Thymus (tissue), 11 donors: ENCODE data around the gene AKAP8L. TPM values are rescaled to one million over a fixed set of nuclear protein-coding genes. Genes with fewer than 3 reads are reported as not detected.
A peak's percentile ranks its signal among the peaks of the same experiment; 100 is the strongest.
"Not testable (repeated sequence)": the region's sequence is repeated elsewhere in the genome, so short reads cannot be mapped to it uniquely, and the experiment has no call there.

Experiments
- DNase-seq, 9 donors: peaks; one replicate each; pipeline ENCODE4 v3.0.0-alpha.2; 2013; ENCODE audit warnings: low spot score in 9 of 9, low read depth in 6 of 9, missing footprints in 1 of 9
- H3K27ac ChIP-seq, 2 donors: one replicate each; pipeline ENCODE4 v1.5.1; 2013; ENCODE audit warnings: control low read depth in 1 of 2, low read depth in 1 of 2, low read length in 1 of 2, mild to moderate bottlenecking in 1 of 2, moderate library complexity in 1 of 2
- H3K27me3 ChIP-seq, 2 donors: one replicate each; pipeline ENCODE4 v1.5.1; 2013; ENCODE audit warnings: low read length in 1 of 2; ENCODE audit not compliant: control insufficient read depth in 2 of 2, insufficient read depth in 1 of 2
- H3K36me3 ChIP-seq, 2 donors: one replicate each; pipeline ENCODE4 v1.5.1; 2013; ENCODE audit warnings: low read length in 1 of 2, mild to moderate bottlenecking in 1 of 2, moderate library complexity in 1 of 2; ENCODE audit not compliant: control insufficient read depth in 2 of 2, insufficient read depth in 2 of 2
- H3K4me1 ChIP-seq, 2 donors: one replicate each; pipeline ENCODE4 v1.5.1; 2013; ENCODE audit warnings: low read length in 2 of 2; ENCODE audit not compliant: control insufficient read depth in 2 of 2, insufficient read depth in 2 of 2
- H3K4me3 ChIP-seq, 2 donors: one replicate each; pipeline ENCODE4 v1.5.1; 2013; ENCODE audit warnings: low read length in 2 of 2, control low read depth in 1 of 2, mild to moderate bottlenecking in 1 of 2
- H3K9me3 ChIP-seq, 2 donors: one replicate each; pipeline ENCODE4 v1.5.1; 2013; ENCODE audit warnings: low read length in 1 of 2, mild to moderate bottlenecking in 1 of 2; ENCODE audit not compliant: control insufficient read depth in 2 of 2, insufficient read depth in 1 of 2
- WGBS: extraction: QIAGEN DNeasy Blood & Tissue Kit; methylation state at CpG from one replicate; pipeline ENCODE4 v1.1.7; 2013; 5-methylcytosine and 5-hydroxymethylcytosine counted together
- polyA plus RNA-seq: library from polyadenylated mRNA; stranded (reverse); fragments of 200-250 nt; gene quantifications from one replicate; pipeline ENCODE4 v1.2.3, GENCODE V29; 2013
- total RNA-seq: library from RNA; stranded (reverse); fragments of 120-200 nt; gene quantifications from one replicate; pipeline ENCODE4 v1.2.4, GENCODE V29; 2013
- donor health status: healthy.

AKAP8L gene
- total and polyA plus RNA-seq, 2 donors, result 64.1 to 128 TPM

GRCh38 chr19:15337202-15337601 lies 81.6 kb downstream of the AKAP8L start:
- no peaks in the 10 kb centered on the region for H3K36me3 ChIP-seq
- H3K4me3 ChIP-seq, result no peak overlapping the region
- 96% methylated on average over 8 of the region's 8 CpGs for WGBS
- no peaks in the 10 kb centered on the region for H3K9me3 ChIP-seq
- no peak for DNase-seq
- H3K27me3 ChIP-seq, result no peaks in the 10 kb centered on the region
- H3K4me1 ChIP-seq, result peaks cover 4 to 12% of the 10 kb centered on the region in 2 donors
- H3K27ac ChIP-seq, result no peak overlapping the region

GRCh38 chr19:15335992-15336391 lies 82.8 kb downstream of the AKAP8L start:
- WGBS, result 90% methylated on average over 7 of the region's 7 CpGs
- H3K36me3 ChIP-seq, H3K27ac ChIP-seq, H3K27me3 ChIP-seq, H3K9me3 ChIP-seq, DNase-seq, H3K4me3 ChIP-seq: not testable (repeated sequence)
- peaks cover 4 to 14% of the 10 kb centered on the region in 2 donors for H3K4me1 ChIP-seq

GRCh38 chr19:15332311-15332996 lies 86.3 kb downstream of the AKAP8L start, which contains the start of gene BRD4:
TSS of gene BRD4 (minus strand) at chr19:15332539. CDS start at chr19:15273099, 59,440 bp downstream.
- Histone ChIP-seq H3K27me3 (no peaks in the 10 kb centered on the region), H3K9me3 (no peaks in the 10 kb centered on the region), H3K4me1 (peaks cover 11 to 30% of the 10 kb centered on the region in 2 donors), H3K27ac (peak within 1 kb of the TSS; percentile 80 to 98), H3K4me3 (peak within 1 kb of the TSS; percentile 94 to 100), H3K36me3 (peaks cover 0 to 2% of the 10 kb centered on the region in 2 donors)
- WGBS, result 4% methylated on average over 81 of the region's 81 CpGs
- DNase-seq, result peak in 5 of 9 donors; percentile 57 to 82 (median 70)

GRCh38 chr19:15331419-15332310 lies 87.1 kb downstream of the AKAP8L start:
- DNase-seq, result peak in 5 of 9 donors; percentile 34 to 67 (median 49)
- peaks cover 11 to 31% of the 10 kb centered on the region in 2 donors for H3K4me1 ChIP-seq
- WGBS, result under 1% methylated on average over 122 of the region's 122 CpGs

GRCh38 chr19:15330801-15331418 lies 87.9 kb downstream of the AKAP8L start:
- H3K9me3 ChIP-seq, result no peaks in the 10 kb centered on the region
- DNase-seq, result peak in 3 of 9 donors; percentile 27 to 65 (median 37)
- no peaks in the 10 kb centered on the region for H3K27me3 ChIP-seq
- peaks cover 11 to 35% of the 10 kb centered on the region in 2 donors for H3K4me1 ChIP-seq
- H3K36me3 ChIP-seq, result peaks cover 0 to 2% of the 10 kb centered on the region in 2 donors
- 10% methylated on average over 17 of the region's 17 CpGs for WGBS
- peak overlapping the region; percentile 80 to 84 for H3K27ac ChIP-seq
- H3K4me3 ChIP-seq, result peak overlapping the region; percentile 94 to 100

More at GRCh38 chr19:15331419-15332310, 87.1 kb downstream of the AKAP8L start:
- Histone ChIP-seq H3K4me3 (peak overlapping the region; percentile 94 to 100), H3K27me3 (no peaks in the 10 kb centered on the region), H3K36me3 (peaks cover 0 to 2% of the 10 kb centered on the region in 2 donors), H3K27ac (peak overlapping the region; percentile 80 to 98), H3K9me3 (no peaks in the 10 kb centered on the region)

Other genes with a start within 250 kb of the AKAP8L start
- gene NOTCH3, start 218.0 kb downstream of the AKAP8L start, total RNA-seq, result 14.8 TPM
- 11.3 TPM for gene NOTCH3, start 218.0 kb downstream of the AKAP8L start, polyA plus RNA-seq
- gene EPHX3, start 186.5 kb downstream of the AKAP8L start, total RNA-seq, result 0.71 TPM
- gene EPHX3, start 186.5 kb downstream of the AKAP8L start, polyA plus RNA-seq, result 4.8 TPM
- 7.6 TPM for gene BRD4, start 86.4 kb downstream of the AKAP8L start, total RNA-seq
- 26.0 TPM for gene BRD4, start 86.4 kb downstream of the AKAP8L start, polyA plus RNA-seq
- gene AKAP8, start 39.2 kb downstream of the AKAP8L start, total RNA-seq, result 18.0 TPM
- 25.4 TPM for gene AKAP8, start 39.2 kb downstream of the AKAP8L start, polyA plus RNA-seq
- gene WIZ, start 31.0 kb upstream of the AKAP8L start, total RNA-seq, result 2.9 TPM
- 13.3 TPM for gene WIZ, start 31.0 kb upstream of the AKAP8L start, polyA plus RNA-seq
- 30.8 TPM for gene RASAL3, start 45.6 kb upstream of the AKAP8L start, total RNA-seq
- gene RASAL3, start 45.6 kb upstream of the AKAP8L start, polyA plus RNA-seq, result 68.1 TPM
- gene PGLYRP2, start 60.5 kb upstream of the AKAP8L start, total RNA-seq, result 0.71 TPM
- gene PGLYRP2, start 60.5 kb upstream of the AKAP8L start, polyA plus RNA-seq, result 0.14 TPM
- gene CYP4F22, start 89.5 kb upstream of the AKAP8L start, total RNA-seq, result 0.09 TPM
- gene CYP4F22, start 89.5 kb upstream of the AKAP8L start, polyA plus RNA-seq, result 0.64 TPM
- gene CYP4F8, start 196.2 kb upstream of the AKAP8L start, total RNA-seq, result 0.28 TPM
- 18.3 TPM for gene CYP4F8, start 196.2 kb upstream of the AKAP8L start, polyA plus RNA-seq
- 0.24 TPM for gene CYP4F3, start 221.9 kb upstream of the AKAP8L start, total RNA-seq
- 2.1 TPM for gene CYP4F3, start 221.9 kb upstream of the AKAP8L start, polyA plus RNA-seq